Lower leg skin (tissue), 3 donors: ENCODE results near the gene PASK.

Experiments
- POLR2A ChIP-seq, 2 donors: fragments of 450-650 bp; IDR thresholded peaks; one replicate each; pipeline ENCODE4 v1.6.1; 2016 to 2017; ENCODE audit warnings: antibody characterized with exemption in 2 of 2, mild to moderate bottlenecking in 1 of 2, moderate library complexity in 1 of 2
- TF ChIP-seq, protein P1 (sequence below), 3 donors: fragments of 450-650 bp; IDR thresholded peaks; one replicate each; pipeline ENCODE4 v1.5.1; 2016; ENCODE audit warnings: antibody characterized with exemption in 3 of 3, mild to moderate bottlenecking in 3 of 3, moderate library complexity in 2 of 3

DNA sequence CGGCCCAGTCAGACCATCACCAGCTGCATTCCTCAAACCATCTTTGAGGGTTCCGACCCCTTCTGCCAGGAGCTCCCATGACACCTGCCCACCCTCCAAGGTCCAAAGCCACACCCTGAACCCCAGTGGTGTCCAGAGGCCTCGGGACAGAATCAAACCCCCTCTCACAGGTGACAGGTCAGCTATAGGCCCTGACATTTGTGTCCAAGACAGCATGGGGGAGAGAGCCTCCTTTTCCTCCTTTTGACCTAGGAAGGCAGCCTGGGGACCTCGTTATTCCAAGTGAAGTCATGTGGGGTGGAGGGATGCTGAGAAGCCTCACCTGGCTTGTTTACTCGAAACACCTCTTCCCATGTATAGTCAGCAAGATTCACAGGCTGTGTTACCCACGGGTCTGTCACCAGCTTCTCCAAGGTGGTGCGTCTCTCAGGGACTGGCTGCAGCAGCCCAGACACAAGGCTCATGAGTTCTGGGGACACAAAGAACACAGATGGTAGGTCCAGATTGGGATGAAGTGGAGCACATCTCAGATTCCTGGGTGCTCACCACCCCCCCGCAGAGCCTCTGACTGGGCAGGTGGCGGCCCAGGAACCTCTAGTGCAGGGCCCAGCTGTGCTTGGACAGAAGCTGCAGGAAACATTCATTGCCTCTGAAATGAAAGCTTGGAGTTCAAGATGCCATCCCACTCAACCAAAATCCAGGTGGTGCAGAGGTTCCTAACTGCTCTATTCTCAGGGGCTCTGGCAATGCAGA is 42.1 kb downstream of the PASK start:
- TF ChIP-seq, protein P1, sequence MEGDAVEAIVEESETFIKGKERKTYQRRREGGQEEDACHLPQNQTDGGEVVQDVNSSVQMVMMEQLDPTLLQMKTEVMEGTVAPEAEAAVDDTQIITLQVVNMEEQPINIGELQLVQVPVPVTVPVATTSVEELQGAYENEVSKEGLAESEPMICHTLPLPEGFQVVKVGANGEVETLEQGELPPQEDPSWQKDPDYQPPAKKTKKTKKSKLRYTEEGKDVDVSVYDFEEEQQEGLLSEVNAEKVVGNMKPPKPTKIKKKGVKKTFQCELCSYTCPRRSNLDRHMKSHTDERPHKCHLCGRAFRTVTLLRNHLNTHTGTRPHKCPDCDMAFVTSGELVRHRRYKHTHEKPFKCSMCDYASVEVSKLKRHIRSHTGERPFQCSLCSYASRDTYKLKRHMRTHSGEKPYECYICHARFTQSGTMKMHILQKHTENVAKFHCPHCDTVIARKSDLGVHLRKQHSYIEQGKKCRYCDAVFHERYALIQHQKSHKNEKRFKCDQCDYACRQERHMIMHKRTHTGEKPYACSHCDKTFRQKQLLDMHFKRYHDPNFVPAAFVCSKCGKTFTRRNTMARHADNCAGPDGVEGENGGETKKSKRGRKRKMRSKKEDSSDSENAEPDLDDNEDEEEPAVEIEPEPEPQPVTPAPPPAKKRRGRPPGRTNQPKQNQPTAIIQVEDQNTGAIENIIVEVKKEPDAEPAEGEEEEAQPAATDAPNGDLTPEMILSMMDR (IDR thresholded peaks at IDR 0.05): no peak
- TF ChIP-seq POLR2A (IDR thresholded peaks at IDR 0.05): no peak
